Bronchial epithelial cell (primary cell): ENCODE results near the gene CT55. TPM values are rescaled to one million over a fixed set of nuclear protein-coding genes. Genes with fewer than 3 reads are reported as not detected.
"Not testable (repeated sequence)": the region's sequence is repeated elsewhere in the genome, so short reads cannot be mapped to it uniquely, and the experiment has no call there.

Experiments
- DNase-seq: peaks from one replicate; pipeline ENCODE4 v3.0.0-alpha.2; 2010; ENCODE audit warnings: low read depth
- FAIRE-seq: peaks from 2 replicates; lab custom pipeline; 2011; peaks lifted over from hg19 to GRCh38; lab: Jason Lieb, UNC
- H3K27me3 ChIP-seq: 2 replicates; pipeline ENCODE4 v1.5.1; 2011; ENCODE audit warnings: low read length; ENCODE audit not compliant: control insufficient read depth, insufficient read depth
- H3K36me3 ChIP-seq: 2 replicates; pipeline ENCODE4 v1.5.1; 2011; ENCODE audit warnings: low read length; ENCODE audit not compliant: control insufficient read depth, insufficient read depth
- H3K4me3 ChIP-seq: 2 replicates; pipeline ENCODE4 v1.5.1; 2011; ENCODE audit warnings: mild to moderate bottlenecking, low read depth, low read length, control low read depth
- CTCF ChIP-seq: IDR thresholded peaks from 2 replicates; pipeline ENCODE4 v1.5.1; 2011; ENCODE audit warnings: mild to moderate bottlenecking, moderate library complexity, low read length, control low read depth, inconsistent platforms; ENCODE audit not compliant: insufficient read depth, severe bottlenecking
- total RNA-seq: library from RNA; depleted of rRNA; stranded (reverse); fragments of >200 nt; gene quantifications from 2 replicates; pipeline ENCODE4 v1.2.1, GENCODE V29; 2014

CT55 gene
- total RNA-seq: not detected in 2 replicates

GRCh38 chrX:135170877-135171519, at the start of gene CT55:
CT55 (minus strand) TSS chrX:135171398; CDS start chrX:135171171, 227 bp downstream.
- H3K27me3 ChIP-seq: no peaks in the 10 kb centered on the region
- H3K4me3 ChIP-seq: no peak within 1 kb of the TSS
- FAIRE-seq (no peak), DNase-seq (no peak)
- no peaks in the 10 kb centered on the region for H3K36me3 ChIP-seq
- no peak for TF ChIP-seq CTCF

- FAIRE-seq (no peak), DNase-seq (no peak)
- H3K27me3 ChIP-seq: no peaks in the 10 kb centered on the region
- no peaks in the 10 kb centered on the region for H3K36me3 ChIP-seq
- H3K4me3 ChIP-seq: no peak overlapping the region
- no peak for TF ChIP-seq CTCF
Measured at GRCh38 chrX:135213200-135213844, 42.1 kb upstream of the CT55 start.

GRCh38 chrX:135206427-135206826, 35.2 kb upstream of the CT55 start:
- DNase-seq, H3K36me3 ChIP-seq, H3K4me3 ChIP-seq, FAIRE-seq, H3K27me3 ChIP-seq: not testable (repeated sequence)
- peak; percentile 38 for TF ChIP-seq CTCF

- DNase-seq (no peak), FAIRE-seq (no peak)
- Histone ChIP-seq H3K4me3 (no peak overlapping the region), H3K36me3 (no peaks in the 10 kb centered on the region), H3K27me3 (no peaks in the 10 kb centered on the region)
- TF ChIP-seq CTCF: no peak
Measured at GRCh38 chrX:135200297-135200696, 29.1 kb upstream of the CT55 start.

- Histone ChIP-seq H3K27me3 (no peaks in the 10 kb centered on the region), H3K4me3 (no peak overlapping the region), H3K36me3 (no peaks in the 10 kb centered on the region)
- DNase-seq: no peak
- no peak for FAIRE-seq
- TF ChIP-seq CTCF: no peak
Measured at GRCh38 chrX:135194684-135195083, 23.5 kb upstream of the CT55 start.
